ENCODE results near the gene OR52K1.
"Not testable (repeated sequence)": the region's sequence is repeated elsewhere in the genome, so short reads cannot be mapped to it uniquely, and the experiment has no call there.

Gene OR52K1

GRCh38 chr11:4482445-4482844 lies at the start of gene OR52K1:
OR52K1 (plus strand) TSS chr11:4482646; CDS start chr11:4488901, 6,255 bp downstream.
- no peak for DNase-seq

GRCh38 chr11:4433856-4434255 lies 48.6 kb upstream of the OR52K1 start:
- no peak for DNase-seq

GRCh38 chr11:4436411-4436810 lies 46.0 kb upstream of the OR52K1 start:
- DNase-seq, result no peak

GRCh38 chr11:4441515-4441914 lies 40.9 kb upstream of the OR52K1 start:
- no peak for DNase-seq

- DNase-seq, result no peak
These were observed 39.1 kb upstream of the OR52K1 start for GRCh38 chr11:4443232-4443891.

GRCh38 chr11:4448995-4449394 lies 33.5 kb upstream of the OR52K1 start, which contains the start of gene OR52K2:
OR52K2 (plus strand) TSS chr11:4449295; CDS start chr11:4449340, 45 bp downstream.
- no peak for DNase-seq

GRCh38 chr11:4453118-4453517 lies 29.3 kb upstream of the OR52K1 start:
- no peak for DNase-seq

GRCh38 chr11:4454021-4454420 lies 28.4 kb upstream of the OR52K1 start:
- DNase-seq, result no peak

DNA sequence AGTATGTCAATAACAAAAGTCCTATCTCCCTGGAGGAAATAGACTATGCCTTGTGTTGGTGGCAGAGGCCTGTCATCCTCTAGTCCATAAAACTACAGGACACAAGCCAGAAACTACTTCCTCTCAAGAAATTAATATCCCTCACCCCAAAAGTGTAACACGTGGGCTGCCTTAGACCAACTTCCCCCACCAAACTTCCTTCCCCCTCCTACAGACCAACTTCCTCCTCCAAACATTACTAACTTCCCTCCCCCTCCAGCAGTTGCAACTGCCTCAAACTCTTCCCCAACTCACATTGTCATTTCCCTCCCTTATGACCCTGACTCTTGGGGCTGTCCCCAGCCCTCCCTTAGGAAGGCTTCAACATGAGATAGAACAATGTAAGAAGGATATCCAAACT lies 27.0 kb upstream of the OR52K1 start:
- DNase-seq, result peak; percentile 5

DNA sequence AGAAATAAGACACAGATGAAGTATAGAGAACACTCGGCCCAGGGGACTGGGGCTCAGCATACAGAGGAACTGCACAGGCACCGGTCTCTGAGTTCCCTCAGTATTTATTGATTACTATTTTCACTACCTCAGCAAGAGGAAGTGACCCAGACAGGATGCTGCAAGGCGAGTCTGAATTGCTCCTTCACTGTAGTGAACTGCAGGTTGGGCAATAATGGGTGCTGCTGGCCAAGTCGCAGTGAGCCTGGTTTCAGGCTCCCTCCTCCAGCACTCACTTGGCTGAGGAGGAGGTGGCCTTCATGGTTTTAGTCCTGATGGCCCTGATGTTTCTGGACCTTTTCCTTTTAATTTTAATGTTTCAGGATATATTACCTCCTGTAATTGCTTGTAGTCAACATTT lies 22.9 kb upstream of the OR52K1 start:
- no peak for DNase-seq

DNA sequence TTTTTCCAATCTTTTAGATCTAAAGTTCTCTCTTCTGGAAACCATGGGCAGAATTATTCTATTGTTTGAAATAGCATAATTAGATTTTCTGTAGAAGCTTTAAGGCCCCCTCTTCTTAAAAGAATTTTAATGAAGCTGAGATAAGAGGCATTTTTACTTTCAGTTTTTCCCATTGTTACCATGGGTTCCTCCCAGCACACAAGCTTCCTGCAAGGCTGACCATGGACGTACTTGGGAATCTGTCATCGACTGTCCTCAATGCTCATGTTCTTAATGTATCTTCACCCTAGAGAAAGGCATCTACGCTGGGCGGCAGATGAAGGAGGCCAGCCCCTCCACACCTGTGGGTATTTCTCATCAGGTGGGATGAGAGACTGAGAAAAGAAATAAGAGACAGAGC lies 22.3 kb upstream of the OR52K1 start:
- DNase-seq, result no peak

DNA sequence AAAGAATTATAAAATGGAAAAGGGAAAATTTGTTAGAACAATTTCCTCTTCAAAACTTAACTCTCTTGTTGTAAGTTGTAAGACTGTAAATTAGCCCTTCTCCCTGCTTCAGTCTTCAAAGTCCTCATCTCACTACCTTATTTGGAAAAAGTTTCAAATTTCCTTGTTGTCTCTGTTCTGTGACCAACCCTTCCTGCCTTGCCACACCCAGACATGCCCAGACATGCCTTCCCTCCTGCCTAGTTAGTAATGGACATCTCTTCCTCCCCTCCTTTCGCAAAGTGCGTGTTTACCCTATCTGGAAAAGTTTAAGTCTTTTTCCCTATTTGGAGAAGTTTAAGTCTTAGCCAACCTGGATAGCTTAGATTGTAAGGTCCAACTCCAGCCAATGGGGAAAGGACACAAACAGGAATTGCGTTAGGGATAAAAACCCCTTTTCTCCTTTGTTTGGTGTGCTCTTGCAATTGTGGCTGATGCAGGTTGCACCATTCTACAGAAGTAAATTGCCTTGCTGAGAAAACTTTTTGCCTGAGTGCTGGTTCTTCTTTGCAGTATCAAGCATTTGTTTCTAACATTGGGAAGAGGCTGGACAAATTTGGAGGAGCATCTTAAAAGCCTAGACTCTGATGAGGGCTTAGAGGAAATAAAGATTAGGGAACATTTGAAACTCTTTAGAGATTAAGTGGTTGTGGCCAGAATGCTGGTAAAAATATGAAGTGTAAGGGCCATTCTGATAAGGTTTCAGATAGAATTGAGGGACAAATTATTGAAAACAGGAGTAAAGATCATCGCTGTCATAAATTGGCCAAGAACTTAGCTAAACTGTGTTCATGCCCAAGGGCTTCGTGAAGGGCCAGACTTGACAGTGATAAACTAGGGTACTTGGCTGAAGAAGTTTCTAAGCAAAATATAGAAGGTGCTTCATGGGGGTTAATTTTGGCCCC lies 18.0 kb upstream of the OR52K1 start:
- no peak for DNase-seq

- DNase-seq, result no peak
These were observed 17.0 kb upstream of the OR52K1 start for GRCh38 chr11:4465407-4465806.

GRCh38 chr11:4466131-4466870 lies 16.1 kb upstream of the OR52K1 start:
- no peak for DNase-seq

GRCh38 chr11:4466871-4467442 lies 15.5 kb upstream of the OR52K1 start:
- DNase-seq, result no peak

GRCh38 chr11:4467811-4468606 lies 14.4 kb upstream of the OR52K1 start:
- no peak for DNase-seq

DNA sequence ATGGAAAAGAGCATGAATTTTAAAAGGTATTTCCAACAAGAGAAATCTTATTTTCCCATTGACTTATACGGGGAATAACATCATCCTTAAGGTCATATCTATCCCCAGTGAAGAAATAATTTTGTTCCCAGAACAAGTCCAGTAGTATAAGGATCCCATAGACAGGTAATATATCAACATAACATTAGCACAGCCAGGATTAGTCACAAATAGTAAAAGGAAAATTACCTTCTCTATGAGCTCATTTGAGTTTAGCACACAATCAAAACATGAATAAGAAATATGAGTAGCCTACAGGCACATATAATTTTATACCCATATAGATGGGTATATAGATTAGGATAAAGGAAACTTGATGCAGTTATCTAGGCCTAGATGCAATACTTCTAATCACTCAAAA lies 2.8 kb upstream of the OR52K1 start:
- DNase-seq, result no peak

DNA sequence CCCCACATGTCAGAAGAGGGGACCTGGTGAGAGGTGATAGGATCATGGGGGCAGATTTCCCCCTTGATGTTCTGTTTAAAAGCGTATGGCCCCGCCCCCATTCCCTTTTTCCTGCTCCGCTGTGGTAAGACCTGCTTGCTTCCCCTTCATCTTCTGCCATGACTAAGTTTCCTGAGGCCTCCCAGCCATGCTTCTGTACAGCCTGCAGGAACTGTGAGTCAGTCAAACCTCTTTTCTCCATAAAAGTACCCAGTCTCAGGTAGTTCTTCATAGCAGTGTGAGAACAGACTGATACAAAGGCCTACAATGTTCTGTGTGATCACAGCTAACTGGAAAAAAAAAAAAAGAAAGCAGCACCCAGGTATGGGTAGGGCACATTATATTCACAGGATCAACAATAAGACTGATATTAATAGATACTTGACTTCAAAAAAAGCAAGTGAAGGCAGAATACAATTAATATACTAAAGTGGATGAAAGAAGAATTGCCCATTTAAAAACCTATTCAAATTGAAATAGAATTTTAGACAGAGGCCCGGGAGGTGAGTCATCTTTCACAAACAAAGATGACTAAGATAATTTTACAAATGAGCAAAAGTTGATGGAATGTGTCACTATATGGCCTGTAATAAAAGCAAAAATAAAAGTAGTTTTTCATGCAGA lies 1.7 kb upstream of the OR52K1 start:
- DNase-seq, result no peak

DNA sequence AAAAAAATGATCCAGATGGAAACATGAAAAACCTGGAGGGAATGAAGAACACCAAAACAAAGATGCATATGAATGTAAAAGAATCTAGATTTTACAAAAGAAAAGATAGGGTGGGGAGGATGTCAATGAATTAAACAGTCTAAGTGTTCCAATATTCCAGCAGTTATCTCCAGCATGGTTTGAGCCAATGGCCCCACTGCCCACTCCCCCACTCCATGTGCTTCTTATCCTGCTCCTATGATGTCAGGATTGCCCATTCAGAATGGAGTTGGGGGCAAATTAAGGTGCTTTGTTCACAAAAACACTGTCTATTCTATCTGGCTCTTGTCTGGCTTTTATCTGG lies 1.2 kb upstream of the OR52K1 start:
- DNase-seq, result no peak

GRCh38 chr11:4484310-4484709 lies 1.9 kb downstream of the OR52K1 start:
- DNase-seq, result no peak

DNA sequence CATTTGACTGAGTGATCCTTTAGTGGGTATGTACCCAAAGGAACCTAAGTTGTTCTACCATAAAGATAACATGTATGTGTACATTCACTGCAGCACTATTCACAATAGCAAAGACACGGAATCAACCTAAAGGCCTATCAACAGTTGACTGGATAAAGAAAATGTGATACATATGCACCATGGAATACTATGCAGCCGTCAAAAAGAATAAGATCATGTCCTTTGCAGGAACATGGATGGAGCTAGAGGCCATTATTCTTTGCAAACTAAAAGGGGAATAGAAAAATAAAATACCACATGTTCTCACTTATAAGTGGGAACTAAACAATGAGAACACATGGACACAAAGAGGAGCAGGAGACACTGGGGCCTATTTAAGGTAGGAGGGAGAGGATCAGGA lies 9.0 kb downstream of the OR52K1 start:
- DNase-seq, result not testable (repeated sequence)
